Right lung (tissue), 5 donors: ENCODE data around the gene DNTT. TPM values are rescaled to one million over a fixed set of nuclear protein-coding genes. Genes with fewer than 3 reads are reported as not detected.

Experiments
- DNase-seq, 2 donors: peaks; one replicate each; pipeline ENCODE4 v3.0.0-alpha.2; 2013
- polyA plus RNA-seq, 5 donors: library from polyadenylated mRNA; unstranded; fragments of 120-200 nt; gene quantifications; one replicate each; pipeline versions ENCODE4 v1.2.1 to v1.2.3, GENCODE V29; 2013; ENCODE audit warnings: inconsistent platforms in 1 of 5, low replicate concordance in 1 of 5; ENCODE audit not compliant: insufficient read length in 5 of 5, insufficient read depth in 1 of 5

DNTT gene
- polyA plus RNA-seq, 5 donors = 0.09 to 0.18 (median 0.14) TPM; not detected in 2

DNA sequence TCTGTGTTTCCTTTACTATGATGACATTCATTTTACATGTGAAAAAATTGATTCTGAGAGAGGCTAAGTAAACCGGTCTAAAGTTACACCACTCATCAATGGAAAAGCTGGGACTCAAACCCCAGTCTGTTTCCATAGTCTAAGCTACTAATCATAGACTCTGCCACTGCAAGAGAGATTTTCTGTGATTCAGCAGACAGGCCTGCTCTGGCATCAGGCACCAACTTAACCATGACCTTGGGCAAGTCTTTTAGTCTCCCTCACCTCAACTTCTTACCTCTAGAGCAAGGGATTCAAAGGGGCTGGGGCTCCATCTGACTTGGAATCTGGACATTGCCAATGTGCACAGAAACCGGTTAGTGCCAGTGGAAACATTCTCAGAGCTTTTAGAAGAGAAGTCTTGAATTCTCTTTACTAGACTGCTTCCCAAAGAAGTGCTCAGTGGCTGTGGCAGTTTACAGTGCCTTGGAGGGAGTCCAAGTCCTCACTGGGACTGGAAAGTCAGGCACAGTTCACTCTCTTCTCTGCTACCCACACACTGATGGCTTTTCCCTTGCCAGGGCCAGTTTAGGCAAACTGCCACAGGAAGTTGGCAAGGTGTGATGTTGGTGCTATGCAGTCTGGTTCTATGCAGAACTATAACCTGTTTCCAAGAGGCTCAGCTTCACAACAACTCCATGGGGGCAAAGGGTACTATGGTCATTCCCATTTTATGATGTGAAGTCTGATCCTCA is 28.4 kb upstream of the DNTT start:
- no peak for DNase-seq

DNA sequence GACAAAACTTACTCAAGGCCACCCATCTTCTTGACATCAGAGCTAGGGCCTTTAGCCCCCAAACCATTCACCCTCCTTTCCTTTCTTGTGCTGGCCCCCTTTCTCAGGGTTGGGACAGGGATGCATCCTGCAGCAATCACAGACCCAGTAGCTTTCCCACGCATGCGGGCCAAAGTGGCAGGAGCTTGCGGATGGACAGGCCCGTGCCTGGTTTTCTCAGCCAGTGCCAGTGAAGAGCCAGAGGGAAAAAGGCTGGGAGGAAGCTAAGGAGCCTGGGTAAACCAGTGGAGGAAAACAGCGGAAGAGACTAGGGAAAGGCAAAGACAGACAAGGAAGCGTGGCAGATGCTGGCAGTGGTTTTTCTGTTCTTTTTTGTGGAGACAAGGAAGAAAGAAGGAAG is 27.8 kb upstream of the DNTT start:
- no peak for DNase-seq

DNA sequence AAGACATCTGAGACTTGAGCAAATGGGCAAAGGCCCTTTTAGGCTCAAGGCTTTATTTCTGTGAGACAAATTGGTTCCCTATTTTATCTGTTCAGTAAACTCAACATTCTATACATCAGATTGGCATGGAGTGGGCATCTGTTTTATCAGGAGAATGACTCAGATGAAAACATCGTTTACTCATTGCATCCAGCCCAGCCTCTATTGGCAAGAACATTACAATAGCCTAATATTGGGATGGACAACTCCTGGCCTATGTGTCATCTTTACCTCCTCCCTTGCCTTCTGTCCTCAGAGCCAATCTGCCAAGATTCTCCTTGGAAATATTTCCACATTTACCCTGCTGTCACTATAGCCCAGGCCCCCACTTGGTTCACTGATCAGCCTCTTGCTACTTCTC is 27.4 kb upstream of the DNTT start:
- no peak for DNase-seq

- no peak for DNase-seq
Observed at GRCh38 chr10:96279191-96279641, 25.0 kb upstream of the DNTT start.

DNA sequence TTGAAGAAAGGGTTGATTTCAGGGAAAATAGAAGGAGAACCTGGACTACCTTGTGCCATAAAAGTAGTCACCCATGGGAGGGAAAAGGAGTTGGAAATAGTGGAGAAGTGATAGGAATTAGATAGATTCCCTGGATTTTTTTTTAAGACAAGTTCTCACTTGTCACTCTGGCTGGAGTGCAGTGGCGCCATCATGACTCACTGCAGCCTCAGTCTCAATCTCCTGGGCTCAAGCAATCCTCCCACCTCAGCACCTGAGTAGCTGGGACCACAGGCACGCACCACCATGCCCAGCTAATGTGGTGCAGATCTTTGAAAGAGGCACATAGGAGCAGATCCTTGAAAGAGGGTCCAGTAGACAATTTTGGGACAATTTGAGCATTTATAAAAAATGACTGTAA is 23.4 kb upstream of the DNTT start:
- DNase-seq = no peak

GRCh38 chr10:96281444-96282029 is 22.7 kb upstream of the DNTT start:
- DNase-seq = no peak

- DNase-seq = no peak
Observed at GRCh38 chr10:96283351-96283750, 20.9 kb upstream of the DNTT start.

- no peak for DNase-seq
Observed at GRCh38 chr10:96283756-96284155, 20.5 kb upstream of the DNTT start.

- DNase-seq = no peak
Observed at GRCh38 chr10:96285331-96285752, 18.9 kb upstream of the DNTT start.

DNA sequence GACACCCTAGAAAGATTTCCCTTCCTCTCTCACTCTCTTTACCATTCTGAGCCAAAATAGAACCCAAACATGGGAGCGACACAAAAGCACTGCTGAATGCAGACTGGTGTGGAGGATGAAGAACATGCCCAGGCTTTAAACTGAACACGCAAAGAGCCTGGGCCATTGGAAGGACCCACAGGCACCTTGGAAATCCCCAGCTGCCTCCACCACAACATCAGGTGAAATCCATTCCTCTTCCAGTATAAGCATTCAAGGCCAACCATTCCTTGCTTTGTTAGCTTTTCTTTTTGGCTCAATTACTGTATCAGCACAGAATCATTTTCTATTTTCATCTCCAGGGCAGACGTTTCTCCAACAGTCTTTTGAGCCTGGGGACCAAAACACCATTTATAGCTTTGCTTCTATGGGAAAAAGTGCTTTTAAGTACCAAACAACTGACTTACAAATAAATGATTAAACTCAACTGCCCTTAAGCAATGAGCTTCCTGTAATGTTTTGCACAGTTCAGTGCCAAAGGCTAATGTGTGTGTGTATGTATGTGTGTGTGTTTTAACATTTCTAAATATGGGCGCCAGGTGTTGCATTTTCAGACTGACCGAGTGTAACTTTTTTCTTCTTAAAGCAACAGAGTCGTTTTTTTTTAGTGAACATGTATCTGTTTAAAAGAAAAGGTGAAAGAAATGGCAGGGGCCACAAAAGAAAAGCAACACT is 16.7 kb upstream of the DNTT start:
- DNase-seq = peak; percentile 51 to 55

DNA sequence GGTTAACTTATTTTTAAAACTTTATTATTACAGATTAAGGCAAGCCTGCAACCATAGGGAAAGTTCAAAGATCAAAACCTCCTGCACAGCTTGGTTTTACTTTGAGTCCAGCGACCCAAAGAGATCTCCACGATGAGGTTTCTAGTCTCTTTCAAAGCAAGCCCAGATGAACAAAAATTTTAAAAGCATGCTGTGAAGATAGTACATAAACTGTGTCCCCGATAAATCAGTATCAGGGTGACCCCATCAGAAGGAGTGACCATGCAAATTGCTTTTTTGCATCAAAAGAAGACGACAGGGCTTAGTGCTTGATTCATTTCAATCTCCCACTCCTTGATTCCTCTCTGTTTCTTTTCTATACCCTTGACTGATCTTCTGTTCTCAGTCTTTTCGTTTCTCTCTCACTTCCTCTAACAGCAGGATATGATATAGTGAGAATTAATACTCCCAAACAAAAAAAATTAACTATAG is 16.0 kb upstream of the DNTT start:
- DNase-seq = no peak

- no peak for DNase-seq
Observed at GRCh38 chr10:96289218-96289910, 14.9 kb upstream of the DNTT start.

DNA sequence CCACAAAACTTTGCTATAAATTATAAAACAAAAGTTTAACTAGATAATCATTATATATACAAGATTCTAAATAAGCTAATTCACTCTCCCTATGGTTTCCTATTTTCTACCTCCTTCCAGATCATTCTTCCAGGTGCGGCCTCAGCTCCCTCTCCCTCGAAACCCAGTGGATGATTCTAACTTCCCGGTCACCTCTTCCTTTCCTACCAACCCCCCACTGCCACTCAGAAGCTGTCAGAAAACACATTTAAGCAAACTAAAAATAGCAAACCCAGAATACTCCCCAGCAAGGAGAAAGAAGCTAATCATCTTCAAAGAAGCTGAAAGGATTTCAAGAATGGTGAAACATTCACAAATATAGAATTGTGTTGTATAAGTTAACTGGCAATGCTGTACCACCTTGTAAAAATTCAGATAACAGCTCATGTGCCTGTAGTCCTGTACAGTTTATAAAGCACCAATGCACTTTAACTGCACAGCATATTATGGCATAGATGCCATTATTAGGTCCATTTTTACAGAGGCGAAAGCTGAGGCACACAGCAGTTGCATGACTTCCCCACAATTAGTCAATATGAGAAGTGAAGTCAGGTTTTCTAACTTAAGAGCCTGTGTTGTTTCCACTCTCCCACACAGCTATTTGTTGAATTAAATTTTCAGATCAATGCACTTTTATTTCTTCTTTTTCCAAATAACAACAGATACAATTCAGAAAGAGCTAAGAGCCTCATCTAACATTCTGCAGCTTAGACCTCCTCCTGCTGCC is 13.7 kb upstream of the DNTT start:
- no peak for DNase-seq

- peak in 1 of 2 donors; percentile 46 for DNase-seq
Observed at GRCh38 chr10:96292971-96293920, 11.0 kb upstream of the DNTT start.

DNA sequence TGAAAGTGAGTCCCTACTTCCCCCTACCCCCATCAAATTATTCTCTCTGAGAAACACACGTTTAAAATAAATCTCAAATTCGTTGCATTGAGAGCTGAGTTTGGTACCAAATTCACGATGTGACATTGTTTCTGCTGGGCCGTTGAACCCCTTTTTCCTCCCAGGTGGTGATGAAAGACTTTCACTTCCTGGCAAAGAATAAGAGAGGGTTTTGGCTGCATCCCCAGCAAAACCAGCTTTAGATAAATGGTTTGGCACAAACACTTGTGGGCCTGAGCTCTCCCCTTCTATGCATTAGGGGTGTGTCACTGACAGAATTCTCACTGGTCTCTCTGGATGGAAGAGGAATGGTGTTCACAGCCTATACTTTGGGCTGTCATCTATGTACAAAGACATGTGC is 8.8 kb upstream of the DNTT start:
- no peak for DNase-seq

GRCh38 chr10:96297486-96297885 is 6.7 kb upstream of the DNTT start:
- no peak for DNase-seq

- no peak for DNase-seq
Observed at GRCh38 chr10:96298362-96298761, 5.9 kb upstream of the DNTT start.

DNA sequence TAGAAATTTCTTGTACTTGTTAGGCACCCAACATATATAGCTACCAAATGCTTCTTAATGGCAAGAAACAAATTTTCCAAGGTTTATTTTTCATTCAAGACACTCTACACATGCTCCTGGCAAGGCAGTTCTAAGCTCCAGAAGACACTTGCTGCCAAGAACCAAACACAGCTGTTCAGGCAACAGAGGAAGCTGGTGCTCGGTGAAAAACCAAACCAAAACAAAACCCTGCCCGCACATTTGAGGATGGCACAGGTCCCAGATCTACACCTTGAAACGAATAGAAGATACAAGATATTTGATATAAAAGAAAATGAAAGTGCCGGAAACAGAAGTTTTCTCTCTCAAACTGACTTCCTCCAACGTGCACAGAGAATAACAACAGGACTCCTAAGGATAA is 4.9 kb upstream of the DNTT start:
- DNase-seq = no peak

DNA sequence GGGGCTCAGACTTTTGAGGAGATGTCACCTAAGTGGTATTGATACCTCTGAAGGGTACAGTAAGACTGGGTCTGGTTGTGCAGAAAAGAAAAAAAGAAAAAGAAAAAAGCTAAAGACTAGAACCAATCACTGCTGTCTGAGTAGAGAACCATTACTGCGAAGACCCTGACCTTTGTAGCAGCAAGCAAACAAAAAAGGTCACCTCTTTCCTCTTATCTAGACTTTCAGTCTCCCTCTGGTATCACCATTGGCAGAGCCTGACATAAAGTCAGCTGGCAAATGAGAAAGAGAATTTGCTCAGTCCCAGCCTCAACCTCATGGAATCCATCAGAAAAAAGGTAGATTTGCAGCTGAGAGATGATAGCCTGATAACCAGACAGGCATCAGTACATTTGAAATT is 2.6 kb upstream of the DNTT start:
- no peak for DNase-seq

DNA sequence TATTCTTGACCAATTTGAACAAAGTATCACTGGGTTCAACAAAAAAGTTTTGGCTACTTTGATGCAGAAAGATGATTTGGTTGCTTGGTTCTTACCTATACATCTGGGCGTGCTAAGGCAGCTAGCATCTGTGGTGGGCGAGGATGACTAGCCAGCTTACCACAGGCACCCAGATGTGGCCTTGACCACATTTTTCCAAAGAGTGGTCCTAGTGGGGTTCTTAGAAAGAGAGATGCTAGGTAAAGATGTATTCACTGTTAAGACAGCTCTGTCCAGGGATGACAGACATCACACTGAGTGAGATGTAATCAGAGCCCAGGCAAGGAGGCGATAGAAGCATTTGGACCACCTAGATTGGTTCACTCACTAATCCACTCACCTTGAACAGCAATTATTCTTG is 785 bp downstream of the DNTT start:
- no peak for DNase-seq
